HG02970 (cell line): ENCODE data around the gene UBE2J2.

Experiments
- ATAC-seq: cut with Tn5 transposase; IDR thresholded peaks from one replicate; pipeline ENCODE4 v1.9.1; 2021; ENCODE audit warnings: mild to moderate bottlenecking, moderate library complexity, moderate number of reproducible peaks; ENCODE audit not compliant: unreplicated experiment, low FRiP score

UBE2J2 gene

DNA sequence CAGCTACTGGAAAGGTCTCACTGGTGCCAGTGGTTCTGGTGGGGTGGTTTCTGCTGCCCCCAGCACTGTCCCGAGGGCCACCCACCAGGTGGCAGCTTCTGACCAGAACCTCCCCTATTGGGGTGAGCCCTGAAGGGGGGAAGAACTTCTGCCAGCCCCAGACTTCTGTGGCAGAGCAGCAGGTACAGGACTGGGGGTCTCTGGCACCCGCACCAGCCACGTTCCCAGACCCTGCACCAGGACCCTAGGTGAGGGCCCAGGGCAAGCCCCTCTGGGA lies 36.4 kb upstream of the UBE2J2 start:
- no peak for ATAC-seq

DNA sequence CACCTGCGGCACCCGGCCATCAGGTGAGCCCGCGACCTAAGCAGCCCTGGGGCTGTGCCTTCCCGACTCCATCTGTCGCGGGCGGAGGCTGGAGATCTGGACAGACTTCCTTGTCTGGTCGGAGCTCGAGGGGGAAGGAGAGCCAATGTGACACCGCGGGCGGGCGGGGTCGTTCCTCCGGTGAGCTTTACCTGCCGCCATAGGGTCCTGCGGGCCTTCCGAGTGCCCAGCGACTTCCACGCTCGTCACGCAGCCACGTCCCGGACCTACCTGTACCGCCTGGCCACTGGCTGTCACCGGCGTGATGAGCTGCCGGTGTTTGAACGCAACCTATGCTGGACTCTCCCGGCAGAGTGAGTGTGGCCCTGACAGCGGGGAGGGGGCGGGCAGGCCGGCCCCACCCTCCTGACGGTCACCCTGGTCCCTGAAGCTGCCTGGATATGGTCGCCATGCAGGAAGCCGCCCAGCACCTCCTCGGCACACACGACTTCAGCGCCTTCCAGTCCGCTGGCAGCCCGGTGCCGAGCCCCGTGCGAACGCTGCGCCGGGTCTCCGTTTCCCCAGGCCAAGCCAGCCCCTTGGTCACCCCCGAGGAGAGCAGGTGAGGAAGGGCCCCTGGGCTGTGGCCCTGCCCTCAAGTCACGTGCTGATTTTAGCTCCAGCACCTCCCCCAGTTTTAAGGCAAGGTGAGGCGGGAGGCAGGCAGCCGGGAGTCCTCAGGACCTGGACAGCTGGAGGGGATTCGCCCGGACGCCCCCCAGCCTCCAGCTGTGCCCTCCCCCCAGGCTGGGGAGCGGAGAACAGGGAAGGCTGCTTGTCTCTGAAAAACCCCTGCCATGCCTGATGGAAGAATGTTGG lies 35.8 kb upstream of the UBE2J2 start:
- no peak for ATAC-seq

- ATAC-seq: peak; percentile 1
Measured at GRCh38 chr1:1308756-1309250, 35.1 kb upstream of the UBE2J2 start.

- peak; percentile 62 for ATAC-seq
Measured at GRCh38 chr1:1307923-1308755, 34.5 kb upstream of the UBE2J2 start, which contains the start of the genes ACAP3 and PUSL1. Gene ACAP3, minus strand, starts transcription at chr1:1307930. Its CDS starts 115 bp downstream, at chr1:1307815. Gene PUSL1, plus strand, starts transcription at chr1:1308597. Its CDS starts 47 bp downstream, at chr1:1308644.

DNA sequence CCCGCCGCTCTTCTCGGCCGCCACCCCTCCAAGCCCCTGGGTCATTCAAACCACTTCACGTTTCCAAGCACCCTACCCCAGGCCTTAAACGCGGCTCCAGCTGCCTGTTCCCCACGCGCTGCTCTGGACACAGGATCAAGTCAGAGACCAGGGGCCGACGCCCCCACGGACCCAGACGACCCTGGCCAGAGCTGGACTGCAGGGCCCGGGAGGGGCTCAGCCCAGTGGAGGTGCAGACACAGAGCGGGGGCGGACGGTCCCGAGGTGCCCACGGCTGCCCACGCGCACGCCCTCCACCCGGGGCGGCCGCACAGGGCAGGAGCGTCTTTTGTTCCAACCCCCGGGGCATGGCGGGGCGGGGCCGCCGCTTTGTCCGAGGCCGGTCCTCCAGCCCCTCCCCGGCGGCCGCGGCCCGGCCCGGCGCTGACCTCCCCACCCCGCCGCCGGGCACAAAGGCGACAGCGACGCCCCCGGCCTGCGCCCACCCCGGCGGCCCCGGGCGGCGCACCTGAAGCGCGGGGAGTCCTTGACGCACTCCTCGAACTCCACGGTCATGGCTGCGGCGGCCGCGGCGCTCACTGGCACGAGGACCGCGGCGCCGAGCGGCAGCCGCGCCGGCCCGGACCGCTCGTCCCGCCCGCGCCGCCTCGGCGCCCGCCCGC lies 33.7 kb upstream of the UBE2J2 start:
- peak; percentile 1 for ATAC-seq

GRCh38 chr1:1306661-1307260 lies 33.1 kb upstream of the UBE2J2 start:
- no peak for ATAC-seq

DNA sequence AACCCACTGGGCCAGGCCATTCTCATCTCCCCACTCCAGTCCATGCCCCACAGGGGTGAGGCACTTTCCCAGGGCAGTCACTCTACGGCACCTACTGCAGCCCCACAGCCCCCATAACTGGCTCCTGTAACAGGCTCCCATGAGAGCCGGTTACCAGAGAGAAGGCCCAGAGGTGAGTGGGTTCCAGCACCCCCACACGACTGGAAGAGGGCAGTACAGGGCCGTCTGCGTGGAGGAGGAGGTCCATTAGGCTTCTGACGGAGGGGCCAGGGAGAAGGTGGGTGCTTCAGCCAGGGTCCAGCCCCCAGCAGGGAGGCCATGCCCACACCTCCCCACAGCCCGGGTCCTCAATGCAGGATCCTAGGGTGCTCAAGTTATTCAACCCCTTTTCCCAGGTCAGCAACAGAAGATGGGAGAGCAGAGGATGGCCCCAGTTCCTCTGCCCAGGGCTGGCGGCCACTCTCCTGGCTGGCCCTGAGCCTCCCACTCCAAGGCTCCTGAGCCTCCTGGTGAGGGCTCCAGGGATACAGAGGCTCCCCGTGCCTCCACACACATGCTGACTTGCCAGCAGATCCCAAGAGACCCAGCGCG lies 32.5 kb upstream of the UBE2J2 start:
- ATAC-seq: no peak

- ATAC-seq: no peak
Measured at GRCh38 chr1:1305300-1306069, 31.8 kb upstream of the UBE2J2 start.

- ATAC-seq: no peak
Measured at GRCh38 chr1:1304331-1305299, 31.0 kb upstream of the UBE2J2 start.

DNA sequence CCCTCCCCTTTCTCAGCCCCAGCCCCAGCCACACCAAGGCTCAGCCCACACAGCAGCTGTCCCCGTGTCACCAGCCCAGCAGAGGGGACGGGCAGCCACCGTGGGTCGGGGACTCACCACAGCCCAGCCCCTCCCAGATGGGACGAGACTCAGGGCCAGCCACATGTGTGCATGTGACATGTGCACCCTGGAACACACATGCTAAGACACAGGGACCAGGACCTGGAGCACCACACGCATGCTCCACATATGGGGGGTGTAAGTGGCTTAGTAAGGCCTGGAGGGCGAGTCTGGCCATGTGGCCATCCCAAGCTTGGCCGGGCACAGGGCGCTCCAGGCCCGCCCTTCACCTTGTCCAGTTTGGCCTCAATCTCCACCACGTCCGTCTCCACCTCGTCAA lies 30.1 kb upstream of the UBE2J2 start:
- no peak for ATAC-seq

- no peak for ATAC-seq
Measured at GRCh38 chr1:1302951-1303509, 29.4 kb upstream of the UBE2J2 start.

DNA sequence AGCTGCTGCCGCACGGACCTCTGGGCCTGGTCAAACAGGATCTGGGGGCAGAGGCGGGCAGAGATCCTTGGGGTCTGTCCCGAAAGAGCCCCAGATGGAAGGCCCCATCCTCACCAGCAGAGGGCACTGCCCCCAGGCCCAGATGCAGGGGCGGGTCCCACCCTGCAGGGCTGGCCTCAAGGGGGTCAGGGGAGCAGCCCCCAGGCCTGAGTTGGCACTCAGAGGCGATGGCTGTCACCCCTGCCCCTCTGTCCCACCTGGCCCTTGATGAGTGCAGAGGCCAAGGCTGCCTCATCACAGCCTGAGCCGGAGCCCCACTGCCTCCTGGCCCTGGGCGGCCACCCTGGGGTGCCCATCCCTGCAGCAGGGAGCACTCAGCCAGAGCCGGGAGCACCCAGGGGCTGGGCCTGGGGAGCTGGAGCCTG lies 28.4 kb upstream of the UBE2J2 start:
- ATAC-seq: no peak

DNA sequence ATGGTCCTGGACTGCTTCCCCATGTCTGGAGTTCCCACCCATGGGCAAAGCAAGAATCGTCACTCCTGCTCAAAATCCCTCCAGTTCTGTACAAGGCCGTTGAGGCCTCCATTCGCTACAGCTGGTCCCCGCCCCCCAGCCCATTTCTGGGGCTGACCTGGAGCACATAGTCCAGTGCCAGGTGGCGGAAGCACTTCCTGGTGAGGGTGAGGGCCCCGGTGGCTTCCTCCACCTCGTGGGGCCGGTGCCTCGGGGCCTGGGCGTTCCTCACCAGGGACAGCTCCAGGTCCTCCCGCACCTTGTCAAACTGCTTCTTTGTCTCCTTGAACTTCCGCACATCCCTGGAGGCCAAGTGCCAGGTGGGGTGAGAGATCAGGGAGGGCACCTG lies 26.7 kb upstream of the UBE2J2 start:
- no peak for ATAC-seq

DNA sequence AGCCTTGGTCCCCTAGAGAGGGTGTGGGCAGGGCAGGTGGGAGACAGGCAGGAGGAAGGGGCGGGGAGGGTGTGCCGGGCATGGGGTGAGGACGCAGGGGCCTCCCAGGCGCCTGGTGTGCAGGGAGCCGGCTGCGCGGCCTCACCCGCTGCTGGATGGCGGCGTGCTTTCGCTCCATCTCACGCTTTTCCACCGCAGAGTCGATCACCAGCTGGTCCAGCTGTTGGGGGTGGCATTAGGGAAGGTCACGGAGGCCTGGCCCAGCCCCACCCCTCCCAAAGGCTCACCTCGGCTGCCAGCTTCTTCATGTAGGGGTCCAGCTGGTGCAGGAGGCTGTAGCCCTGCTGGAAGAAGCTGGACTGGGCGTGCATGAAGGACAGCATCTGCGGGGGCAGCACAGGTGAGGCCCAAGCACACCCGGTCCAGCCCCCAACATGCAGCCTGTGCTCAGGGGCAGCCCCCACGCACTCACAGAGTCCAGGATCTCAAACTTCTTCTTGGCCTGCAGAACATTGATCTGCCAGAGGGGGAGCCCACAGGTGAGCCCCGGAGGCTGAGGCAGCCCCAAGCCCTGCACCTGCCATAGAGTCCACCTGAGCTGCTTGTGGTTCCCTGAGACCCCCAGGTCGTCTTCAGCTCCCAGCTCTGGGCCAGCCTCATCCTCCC lies 26.2 kb upstream of the UBE2J2 start:
- no peak for ATAC-seq

- ATAC-seq: no peak
Measured at GRCh38 chr1:1298861-1299685, 25.4 kb upstream of the UBE2J2 start.

GRCh38 chr1:1297802-1298424 lies 24.3 kb upstream of the UBE2J2 start:
- ATAC-seq: no peak
